Left forelimb (tissue), 1 donor: Measurements from ENCODE around the gene PGS1.

Experiments
- DNase-seq: peaks from one replicate; pipeline ENCODE4 v3.0.0-alpha.2; 2018; ENCODE audit warnings: low spot score

Gene PGS1

GRCh38 chr17:78408476-78409050 is 30.1 kb downstream of the PGS1 start:
- DNase-seq, result no peak

GRCh38 chr17:78409191-78409928 is 30.9 kb downstream of the PGS1 start:
- DNase-seq, result no peak

- no peak for DNase-seq
Measured at GRCh38 chr17:78411241-78411857, 32.9 kb downstream of the PGS1 start.

DNA sequence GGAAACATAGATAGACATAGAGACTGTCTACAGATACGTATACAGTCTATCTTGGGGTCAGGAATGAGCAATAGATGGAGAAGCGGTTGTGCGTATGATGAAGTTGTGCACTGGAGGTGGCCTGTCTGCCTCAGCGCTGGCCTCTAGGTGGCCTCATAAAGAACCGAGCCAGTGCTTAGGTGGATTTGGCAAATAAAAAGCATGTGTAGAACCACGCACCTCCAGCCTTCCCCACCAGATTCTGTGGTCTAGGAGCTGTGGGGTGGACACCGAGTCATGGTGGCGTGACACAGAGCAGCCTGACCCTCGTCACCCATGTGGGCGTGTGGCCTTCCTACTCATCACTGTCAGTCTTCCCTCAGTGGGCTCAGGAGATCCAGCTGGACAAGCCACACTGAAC is 34.0 kb downstream of the PGS1 start:
- DNase-seq, result no peak

DNA sequence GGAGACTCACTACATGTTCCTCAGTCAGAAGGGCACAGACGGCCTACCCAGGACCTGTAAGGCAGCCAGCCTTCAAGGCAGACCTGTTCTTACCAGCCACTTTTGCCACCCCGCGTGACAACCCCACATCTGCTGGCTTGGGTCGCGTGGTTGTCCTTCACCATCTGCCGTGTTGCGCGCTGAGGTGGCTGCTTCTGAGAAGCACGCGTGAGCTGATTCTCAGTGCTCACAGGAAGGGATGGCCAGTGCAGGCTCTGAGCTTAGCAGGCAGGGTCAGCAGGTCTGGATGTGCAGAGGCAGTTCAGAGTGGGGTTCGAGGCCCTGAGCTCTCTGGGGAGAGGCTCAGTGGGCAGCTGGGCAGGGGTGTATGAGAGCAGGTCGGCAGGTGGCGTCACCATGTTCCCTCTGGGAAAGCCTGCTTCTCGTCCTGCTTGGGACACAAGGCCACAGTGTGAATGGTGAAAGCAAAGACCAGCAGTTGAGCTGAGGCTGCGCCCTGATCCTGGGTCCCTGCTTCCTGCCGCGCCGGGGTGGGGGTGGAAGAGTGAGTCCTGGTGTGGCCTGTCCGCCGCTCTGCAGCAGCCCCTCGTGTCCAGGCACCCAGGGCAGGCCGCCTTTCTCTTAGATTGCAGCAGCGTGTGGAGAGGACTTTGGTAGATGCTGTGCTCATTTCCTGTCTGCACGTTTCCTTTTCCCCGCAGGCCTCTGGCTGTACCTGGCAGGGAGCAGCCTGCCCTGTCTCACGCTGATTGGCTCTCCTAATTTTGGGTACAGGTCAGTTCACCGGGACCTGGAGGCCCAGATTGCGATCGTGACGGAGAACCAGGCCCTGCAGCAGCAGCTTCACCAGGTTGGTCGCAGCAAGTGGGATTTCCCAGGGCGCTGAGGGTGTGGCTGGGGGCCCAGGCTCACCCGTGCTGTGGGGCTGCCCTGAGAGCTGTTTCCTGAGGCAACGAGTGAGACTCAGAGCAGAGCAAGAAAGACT is 36.0 kb downstream of the PGS1 start:
- DNase-seq, result no peak

DNA sequence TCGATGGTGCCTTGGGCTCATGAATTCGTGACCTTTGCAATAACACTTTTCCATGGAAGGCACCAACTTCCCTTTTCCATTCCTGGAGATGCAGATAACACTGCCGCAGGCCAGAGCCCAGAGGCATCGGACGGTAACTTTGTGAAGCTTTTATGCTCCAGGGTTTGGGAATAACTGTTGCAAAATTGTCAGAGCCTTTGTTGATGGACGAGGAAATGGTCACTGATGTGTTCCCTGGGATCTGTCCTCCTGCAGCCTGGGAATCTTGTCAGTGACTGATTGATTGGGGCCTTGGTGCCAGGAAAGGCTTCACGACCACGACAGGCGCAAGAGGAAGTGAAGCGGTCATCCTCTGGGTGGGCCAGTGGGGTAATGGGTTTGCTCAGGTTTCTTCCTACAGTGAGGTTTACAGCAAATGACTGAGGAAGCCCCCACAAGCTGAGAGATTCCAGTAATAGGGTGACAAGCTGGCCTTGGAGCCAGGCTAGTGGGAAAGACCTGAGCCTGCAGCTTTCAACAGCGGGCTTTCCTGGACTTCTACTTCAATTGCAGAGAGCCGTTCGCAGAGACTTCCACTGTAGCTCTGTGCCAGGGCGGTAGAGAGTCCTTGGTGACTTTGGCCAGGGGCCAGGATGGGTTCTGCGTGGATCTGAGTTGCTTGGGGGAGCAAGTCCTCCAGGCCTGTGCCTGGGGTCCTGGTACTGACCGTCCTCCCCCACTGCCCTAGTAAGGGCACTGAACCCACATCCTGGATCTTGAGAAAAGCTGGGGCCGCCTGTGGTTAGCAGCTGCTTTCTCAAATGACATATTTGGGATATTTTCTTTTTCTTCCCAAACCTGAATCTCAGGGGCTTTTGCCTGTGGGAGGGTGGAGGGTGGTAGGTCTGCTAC is 37.6 kb downstream of the PGS1 start:
- no peak for DNase-seq

- no peak for DNase-seq
Measured at GRCh38 chr17:78416791-78417530, 38.5 kb downstream of the PGS1 start.

GRCh38 chr17:78417531-78417909 is 39.1 kb downstream of the PGS1 start:
- no peak for DNase-seq

DNA sequence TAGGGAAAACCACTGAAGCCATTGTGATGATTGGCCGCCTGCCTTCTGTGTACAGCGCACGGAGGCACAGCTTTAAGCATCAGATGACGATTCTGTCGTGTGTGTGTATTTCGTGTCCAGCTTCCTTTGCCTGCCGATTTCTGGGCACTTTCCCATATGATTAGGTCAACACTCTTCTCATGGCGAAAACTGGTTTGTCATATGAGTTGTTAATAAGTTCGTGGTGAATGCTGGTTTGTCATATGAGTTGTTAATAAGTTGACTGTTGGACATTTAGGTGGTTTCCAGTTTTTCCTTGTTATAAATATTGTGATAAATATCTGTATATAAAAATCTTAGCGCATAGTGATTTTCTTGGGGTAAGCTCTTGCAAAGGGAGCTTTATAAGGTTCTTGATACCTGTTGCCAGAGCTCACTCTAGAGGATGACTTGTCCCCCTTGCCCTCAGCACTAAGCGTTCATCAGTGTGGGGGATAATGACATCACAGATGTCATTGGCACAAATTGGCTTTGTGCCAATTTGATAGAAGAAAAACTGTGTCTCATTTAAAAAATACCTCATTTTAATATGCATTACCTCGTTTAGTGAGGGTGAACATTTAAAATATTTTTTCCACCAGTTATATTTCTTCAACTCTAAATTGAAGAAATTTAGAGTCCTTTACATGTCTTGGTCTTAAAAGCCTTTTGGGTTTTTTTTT is 40.0 kb downstream of the PGS1 start:
- DNase-seq, result no peak

GRCh38 chr17:78419970-78420815 is 41.7 kb downstream of the PGS1 start:
- no peak for DNase-seq

DNA sequence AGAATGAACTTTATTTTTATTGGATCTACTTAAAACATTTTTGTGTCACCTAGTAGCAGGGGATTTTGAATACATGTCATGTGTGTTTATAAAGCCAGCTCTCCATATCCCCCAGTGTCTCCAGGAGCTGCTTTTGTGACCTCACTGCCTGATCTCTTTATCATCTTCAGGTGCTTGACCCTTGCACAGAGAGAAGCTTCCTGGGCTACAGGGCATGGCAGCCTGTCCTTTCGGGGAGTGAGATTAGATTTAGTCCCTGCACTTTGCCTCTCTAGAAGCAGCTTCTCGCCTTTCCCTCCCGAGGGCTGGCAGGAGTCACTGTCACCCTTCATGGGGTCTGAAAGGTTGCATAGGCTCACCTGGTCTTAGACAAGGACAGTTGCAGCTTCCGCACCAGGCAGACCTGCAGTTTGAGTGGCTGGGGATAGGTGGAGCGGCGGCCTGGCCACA is 42.7 kb downstream of the PGS1 start:
- DNase-seq, result no peak

GRCh38 chr17:78421534-78422266 is 43.3 kb downstream of the PGS1 start:
- peak; percentile 83 for DNase-seq

GRCh38 chr17:78422267-78422605 is 43.8 kb downstream of the PGS1 start:
- DNase-seq, result no peak

- DNase-seq, result no peak
Measured at GRCh38 chr17:78422872-78423588, 44.6 kb downstream of the PGS1 start.

DNA sequence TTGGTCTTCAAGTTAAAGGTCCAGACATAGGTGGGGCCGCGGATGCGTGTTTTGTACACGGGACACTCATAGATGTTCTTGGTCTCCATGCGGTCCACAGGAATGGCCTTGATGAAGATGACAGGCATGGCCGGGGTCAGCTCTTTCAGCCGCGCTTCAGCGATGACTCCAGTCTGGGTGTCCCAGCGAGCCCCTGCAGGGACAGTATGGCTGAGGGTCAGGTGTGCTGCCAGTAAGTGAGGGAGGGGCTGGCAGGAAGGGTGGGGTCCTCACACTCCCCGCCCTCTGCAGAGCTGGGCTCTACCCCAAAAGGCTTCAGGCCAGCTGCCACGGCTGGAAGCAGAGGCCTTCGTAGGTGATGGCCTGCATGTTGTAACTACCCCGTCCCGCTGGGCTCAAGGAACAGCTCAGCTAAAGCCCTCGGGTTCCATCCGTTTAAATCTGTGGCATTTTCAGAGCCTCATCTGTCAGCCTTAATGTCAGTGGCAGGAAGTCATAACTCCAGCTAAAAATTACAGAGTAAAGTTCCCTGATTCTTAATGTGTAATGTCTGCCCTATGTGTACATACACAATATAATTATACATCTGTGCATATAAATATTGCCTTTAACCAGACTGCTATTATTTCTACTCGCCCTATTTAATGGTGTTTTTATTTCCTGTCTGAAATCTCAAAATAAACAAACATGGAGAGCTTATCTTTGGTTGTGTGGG is 45.7 kb downstream of the PGS1 start:
- no peak for DNase-seq

GRCh38 chr17:78425429-78425828 is 47.0 kb downstream of the PGS1 start:
- DNase-seq, result no peak

DNA sequence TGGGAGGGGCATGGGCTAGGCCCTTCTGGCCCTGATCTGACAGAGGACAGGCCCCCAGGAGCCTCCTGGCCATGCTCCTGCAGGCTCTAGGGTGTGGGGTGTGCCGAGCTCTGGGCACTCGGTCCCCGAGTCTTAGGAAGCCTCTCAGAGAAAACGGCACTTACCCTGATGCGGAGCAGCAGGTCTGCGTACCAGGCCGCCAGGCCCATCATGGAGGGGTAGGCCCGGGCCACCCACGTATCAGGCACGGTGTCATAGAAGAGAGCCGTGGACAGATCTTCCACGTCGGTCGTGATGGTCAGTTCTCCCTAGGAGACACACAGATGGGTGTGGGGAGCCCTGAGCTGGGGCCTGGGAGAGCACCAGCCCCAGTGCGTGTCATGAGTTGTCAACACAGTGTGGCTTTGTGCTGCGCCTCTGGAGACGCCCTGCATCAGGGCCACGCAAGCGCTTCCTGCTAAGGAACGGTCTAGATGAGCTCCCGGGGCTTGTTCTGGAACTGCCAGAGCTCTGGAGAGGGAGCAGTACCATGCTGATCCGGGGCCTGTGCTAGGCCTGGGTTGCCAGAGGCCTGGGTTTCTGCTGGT is 47.9 kb downstream of the PGS1 start:
- no peak for DNase-seq
